AG10803 (cell line): Measurements from ENCODE around the gene GBE1.

Experiments
- DNase-seq: peaks from one replicate; pipeline ENCODE4 v3.0.0; 2010; ENCODE audit warnings: low read depth
- H3K4me3 ChIP-seq: 2 replicates; pipeline ENCODE4 v1.5.1; 2011; ENCODE audit warnings: mild to moderate bottlenecking, low read length, control low read depth
- CTCF ChIP-seq: conservative IDR thresholded peaks from 2 replicates; pipeline ENCODE4 v1.5.1; 2011; ENCODE audit warnings: mild to moderate bottlenecking, low read length, control low read depth, inconsistent platforms

GBE1 gene

DNA sequence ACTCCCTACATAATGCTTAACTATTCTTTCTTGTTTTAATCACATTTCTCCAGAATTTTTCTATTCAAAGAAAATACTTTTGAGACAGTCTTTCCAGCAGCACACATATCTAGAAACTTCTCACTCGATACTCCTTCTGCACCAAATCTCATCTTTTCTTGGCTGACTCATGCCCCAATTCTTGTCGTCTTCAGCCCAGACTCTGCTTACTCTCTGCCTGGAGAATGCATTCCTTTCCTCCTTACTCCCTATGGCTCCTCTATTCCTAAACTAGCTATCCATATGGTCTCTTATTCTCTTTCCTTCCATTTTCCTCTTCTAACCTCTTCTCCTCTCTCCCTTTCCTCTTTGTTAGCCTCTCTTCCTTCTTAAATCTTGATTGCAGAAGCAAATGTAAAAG lies 158.7 kb downstream of the GBE1 start:
- DNase-seq, result peak; percentile 26
- no peak overlapping the region for H3K4me3 ChIP-seq
- no peak for TF ChIP-seq CTCF

DNA sequence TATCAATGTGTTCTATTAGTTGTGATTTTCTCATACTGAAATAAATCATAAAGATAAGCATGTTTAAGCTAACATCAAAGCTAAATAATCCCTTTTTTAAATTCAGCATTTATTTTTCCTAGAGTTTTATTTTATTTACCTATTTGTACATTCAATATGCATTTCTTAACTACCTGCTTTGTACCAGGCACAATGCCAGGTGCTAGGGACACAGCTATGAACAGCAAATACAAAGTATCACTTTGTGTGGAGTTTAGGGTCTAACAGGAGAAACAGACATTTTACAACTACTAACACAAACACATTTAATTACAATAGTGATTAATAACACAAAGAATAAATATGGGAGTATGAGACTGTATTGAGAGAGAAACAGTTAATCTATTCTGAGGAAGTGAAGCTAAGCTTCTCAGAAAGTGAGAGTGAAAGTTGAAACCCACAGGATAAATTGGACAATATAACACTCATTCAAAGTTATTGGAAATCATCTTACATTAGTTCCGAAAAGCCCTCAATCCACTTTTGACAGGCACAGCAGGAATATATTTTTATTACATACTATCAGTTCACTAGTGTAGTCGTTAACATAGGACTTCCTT lies 159.6 kb downstream of the GBE1 start:
- no peak for TF ChIP-seq CTCF
- no peak overlapping the region for H3K4me3 ChIP-seq
- no peak for DNase-seq

- no peak for TF ChIP-seq CTCF
- DNase-seq, result peak; percentile 8
- H3K4me3 ChIP-seq, result no peak overlapping the region
These were observed 169.3 kb downstream of the GBE1 start for GRCh38 chr3:81592101-81592500.

DNA sequence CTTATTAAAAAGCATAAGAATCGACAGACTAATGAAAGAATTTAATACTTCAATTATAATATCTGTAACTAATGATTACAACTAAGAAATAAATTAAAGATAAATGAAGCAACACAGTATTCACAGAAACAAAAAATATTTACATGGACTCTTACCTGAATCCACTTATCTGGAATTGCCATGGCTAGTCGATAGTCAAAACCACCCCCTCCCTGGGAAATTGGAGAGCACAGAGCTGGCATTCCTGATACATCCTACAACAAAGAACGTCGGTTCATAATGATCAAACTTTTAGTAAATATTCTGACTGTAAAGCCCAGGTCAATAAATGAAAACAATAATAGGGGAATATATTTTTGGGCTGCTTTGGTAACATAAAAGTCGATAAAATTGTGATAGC lies 175.5 kb downstream of the GBE1 start:
- H3K4me3 ChIP-seq, result no peak overlapping the region
- DNase-seq, result no peak
- TF ChIP-seq CTCF, result no peak

GRCh38 chr3:81585056-81585455 lies 176.4 kb downstream of the GBE1 start:
- no peak for DNase-seq
- no peak for TF ChIP-seq CTCF
- H3K4me3 ChIP-seq, result no peak overlapping the region

DNA sequence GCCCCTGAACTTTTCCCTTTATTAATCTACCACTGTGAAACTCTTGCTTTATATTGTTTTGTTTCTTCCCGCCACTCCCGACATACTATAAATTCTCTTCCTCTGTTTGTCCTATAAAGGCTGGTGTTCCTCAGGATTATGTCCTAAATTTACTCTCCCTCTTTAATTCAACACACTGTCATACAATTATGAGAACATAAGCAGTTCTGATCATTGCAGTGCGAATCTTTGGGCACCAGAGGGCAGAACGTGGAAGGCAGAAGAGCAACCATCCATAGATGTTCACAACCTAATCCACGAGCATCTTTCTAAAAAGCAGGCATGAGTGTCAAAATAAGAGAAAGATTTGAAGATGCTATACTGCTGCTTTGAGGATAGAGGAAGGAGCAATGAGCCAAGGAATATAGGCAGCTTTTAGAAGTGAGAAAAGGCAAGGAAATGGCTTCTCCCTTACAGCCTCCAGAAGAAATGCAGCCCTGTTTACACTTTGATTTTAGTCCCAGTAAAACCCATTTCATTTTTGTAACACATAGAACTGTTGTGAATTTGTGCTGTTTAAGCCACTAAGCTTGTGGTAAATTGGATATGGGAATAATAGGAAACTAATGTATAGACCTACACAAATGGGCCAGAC lies 179.4 kb downstream of the GBE1 start:
- no peak overlapping the region for H3K4me3 ChIP-seq
- DNase-seq, result peak; percentile 35
- peak; percentile 78 for TF ChIP-seq CTCF

DNA sequence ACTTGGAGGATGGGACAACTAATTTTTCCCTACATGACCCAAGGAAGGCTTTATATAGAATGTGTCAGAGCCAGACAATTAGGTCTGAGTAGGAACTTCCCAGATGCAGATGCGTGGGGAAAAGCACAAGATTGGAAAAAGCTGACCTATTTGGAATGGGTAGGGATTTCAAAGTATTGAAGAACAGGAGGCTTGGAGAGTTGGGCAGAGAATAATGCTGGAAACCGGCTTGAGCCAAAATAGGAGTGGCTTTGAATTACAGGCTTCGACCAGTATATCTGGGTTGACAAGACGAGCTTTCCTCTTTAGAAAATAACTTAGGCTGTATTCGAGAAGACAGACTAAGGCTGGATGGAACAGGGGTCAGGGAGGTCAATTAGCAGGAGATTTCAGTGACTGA lies 181.1 kb downstream of the GBE1 start:
- DNase-seq, result no peak
- H3K4me3 ChIP-seq, result no peak overlapping the region
- no peak for TF ChIP-seq CTCF
